Stimulated activated naive CD8-positive, alpha-beta T cell treated with anti-CD3 and anti-CD28 coated beads, Interleukin-15, amount 100 ng/mL, for 72 hours (primary cell): Measurements from ENCODE around the gene HS6ST3.
A peak's percentile ranks its signal among the peaks of the same experiment; 100 is the strongest.
"Not testable (repeated sequence)": the region's sequence is repeated elsewhere in the genome, so short reads cannot be mapped to it uniquely, and the experiment has no call there.

Source experiments
- ATAC-seq: fragments of 150-1000 bp; cut with Tn5 transposase; 2 replicates; pipeline ENCODE4 v1.10.0; 2021; ENCODE audit warnings: mild to moderate bottlenecking, moderate library complexity
- DNase-seq, 2 donors: peaks; one replicate each; pipeline ENCODE4 v3.0.0; 2021 to 2022
- H3K27ac Mint-ChIP-seq, 2 donors: one replicate each; pipeline ENCODE4 v1.8.0; 2022; ENCODE audit warnings: mild to moderate bottlenecking in 2 of 2, mixed read lengths in 2 of 2, moderate library complexity in 2 of 2
- H3K27me3 Mint-ChIP-seq: one replicate; pipeline ENCODE4 v1.8.0; 2022; ENCODE audit warnings: mixed read lengths
- H3K4me1 Mint-ChIP-seq: one replicate; pipeline ENCODE4 v1.8.0; 2022; ENCODE audit warnings: mild to moderate bottlenecking, mixed read lengths
- H3K4me3 Mint-ChIP-seq, 2 donors: one replicate each; pipeline ENCODE4 v1.8.0; 2022; ENCODE audit warnings: mild to moderate bottlenecking in 2 of 2, mixed read lengths in 2 of 2, moderate library complexity in 1 of 2
- H3K9me3 Mint-ChIP-seq, 2 donors: one replicate each; pipeline ENCODE4 v1.8.0; 2022; ENCODE audit warnings: mixed read lengths in 2 of 2

The HS6ST3 gene

GRCh38 chr13:96741779-96742178, 651.9 kb downstream of the HS6ST3 start:
- ATAC-seq (no peak), DNase-seq (no peak)
- Mint-ChIP-seq H3K9me3 (peaks cover 13 to 16% of the 10 kb centered on the region in 2 donors), H3K27me3 (no peaks in the 10 kb centered on the region), H3K4me3 (no peak overlapping the region), H3K4me1 (no peaks in the 10 kb centered on the region), H3K27ac (no peak overlapping the region)

- DNase-seq = no peak
- peaks cover 13 to 16% of the 10 kb centered on the region in 2 donors for H3K9me3 Mint-ChIP-seq
- no peak overlapping the region for H3K27ac Mint-ChIP-seq
- H3K4me3 Mint-ChIP-seq = no peak overlapping the region
- no peaks in the 10 kb centered on the region for H3K4me1 Mint-ChIP-seq
- ATAC-seq = no peak
- no peaks in the 10 kb centered on the region for H3K27me3 Mint-ChIP-seq
Observed at GRCh38 chr13:96743296-96744089, 653.6 kb downstream of the HS6ST3 start.

GRCh38 chr13:96744367-96745331, 654.7 kb downstream of the HS6ST3 start:
- no peak for DNase-seq
- H3K27me3 Mint-ChIP-seq = no peaks in the 10 kb centered on the region
- ATAC-seq = no peak
- H3K27ac Mint-ChIP-seq = no peak overlapping the region
- H3K9me3 Mint-ChIP-seq = peaks cover 8 to 11% of the 10 kb centered on the region in 2 donors
- no peak overlapping the region for H3K4me3 Mint-ChIP-seq
- no peaks in the 10 kb centered on the region for H3K4me1 Mint-ChIP-seq

- no peak overlapping the region for H3K27ac Mint-ChIP-seq
Observed at GRCh38 chr13:96746886-96747285, 657.0 kb downstream of the HS6ST3 start.

GRCh38 chr13:96749825-96750224, 659.9 kb downstream of the HS6ST3 start:
- DNase-seq (no peak), ATAC-seq (no peak)
- H3K27ac Mint-ChIP-seq = no peak overlapping the region
- H3K9me3 Mint-ChIP-seq = peaks cover 0 to 4% of the 10 kb centered on the region in 2 donors
- no peaks in the 10 kb centered on the region for H3K4me1 Mint-ChIP-seq
- no peak overlapping the region for H3K4me3 Mint-ChIP-seq
- H3K27me3 Mint-ChIP-seq = no peaks in the 10 kb centered on the region

More at GRCh38 chr13:96746886-96747285, 657.0 kb downstream of the HS6ST3 start:
- Mint-ChIP-seq H3K9me3 (peaks cover 4 to 7% of the 10 kb centered on the region in 2 donors), H3K4me3 (no peak overlapping the region), H3K4me1 (no peaks in the 10 kb centered on the region), H3K27me3 (no peaks in the 10 kb centered on the region)
- DNase-seq = no peak
- no peak for ATAC-seq

- H3K4me3 Mint-ChIP-seq = no peak overlapping the region
- no peak overlapping the region for H3K27ac Mint-ChIP-seq
- DNase-seq = no peak
Observed at GRCh38 chr13:96751089-96751488, 661.2 kb downstream of the HS6ST3 start.

GRCh38 chr13:96762876-96763275, 673.0 kb downstream of the HS6ST3 start:
- no peak overlapping the region for H3K27ac Mint-ChIP-seq

More at GRCh38 chr13:96751089-96751488, 661.2 kb downstream of the HS6ST3 start:
- Mint-ChIP-seq H3K9me3 (peaks cover 0 to 4% of the 10 kb centered on the region in 2 donors), H3K27me3 (no peaks in the 10 kb centered on the region), H3K4me1 (no peaks in the 10 kb centered on the region)
- no peak for ATAC-seq

GRCh38 chr13:96766306-96766705, 676.4 kb downstream of the HS6ST3 start:
- DNase-seq (no peak), ATAC-seq (no peak)
- Mint-ChIP-seq H3K27me3 (no peaks in the 10 kb centered on the region), H3K4me3 (no peak overlapping the region), H3K27ac (no peak overlapping the region), H3K9me3 (no peaks in the 10 kb centered on the region), H3K4me1 (no peaks in the 10 kb centered on the region)

More at GRCh38 chr13:96762876-96763275, 673.0 kb downstream of the HS6ST3 start:
- no peaks in the 10 kb centered on the region for H3K4me1 Mint-ChIP-seq
- H3K27me3 Mint-ChIP-seq = no peaks in the 10 kb centered on the region
- no peak for DNase-seq
- no peak for ATAC-seq
- H3K4me3 Mint-ChIP-seq = no peak overlapping the region
- H3K9me3 Mint-ChIP-seq = no peaks in the 10 kb centered on the region

GRCh38 chr13:96768524-96768923, 678.6 kb downstream of the HS6ST3 start:
- ATAC-seq (no peak), DNase-seq (no peak)
- H3K9me3 Mint-ChIP-seq = no peaks in the 10 kb centered on the region
- H3K27ac Mint-ChIP-seq = no peak overlapping the region
- no peak overlapping the region for H3K4me3 Mint-ChIP-seq
- no peaks in the 10 kb centered on the region for H3K4me1 Mint-ChIP-seq
- H3K27me3 Mint-ChIP-seq = no peaks in the 10 kb centered on the region

- DNase-seq = no peak
- H3K9me3 Mint-ChIP-seq = peaks cover 0 to 4% of the 10 kb centered on the region in 2 donors
- H3K4me3 Mint-ChIP-seq = no peak overlapping the region
- no peak for ATAC-seq
- H3K27me3 Mint-ChIP-seq = no peaks in the 10 kb centered on the region
- H3K4me1 Mint-ChIP-seq = no peaks in the 10 kb centered on the region
- H3K27ac Mint-ChIP-seq = no peak overlapping the region
Observed at GRCh38 chr13:96769874-96770273, 680.0 kb downstream of the HS6ST3 start.

GRCh38 chr13:96771486-96772367, 681.8 kb downstream of the HS6ST3 start:
- no peak overlapping the region for H3K4me3 Mint-ChIP-seq
- H3K4me1 Mint-ChIP-seq = no peaks in the 10 kb centered on the region
- no peaks in the 10 kb centered on the region for H3K27me3 Mint-ChIP-seq
- ATAC-seq = no peak
- H3K27ac Mint-ChIP-seq = peak overlapping the region; percentile 69 to 83
- H3K9me3 Mint-ChIP-seq = peaks cover 0 to 4% of the 10 kb centered on the region in 2 donors
- no peak for DNase-seq

GRCh38 chr13:96772426-96772825, 682.5 kb downstream of the HS6ST3 start:
- Mint-ChIP-seq H3K4me1 (no peaks in the 10 kb centered on the region), H3K27ac (no peak overlapping the region), H3K9me3 (peaks cover 0 to 9% of the 10 kb centered on the region in 2 donors), H3K4me3 (no peak overlapping the region), H3K27me3 (no peaks in the 10 kb centered on the region)
- no peak for DNase-seq
- no peak for ATAC-seq

GRCh38 chr13:96778302-96778701, 688.4 kb downstream of the HS6ST3 start:
- ATAC-seq, DNase-seq, H3K27ac Mint-ChIP-seq, H3K4me3 Mint-ChIP-seq, H3K27me3 Mint-ChIP-seq, H3K4me1 Mint-ChIP-seq: not testable (repeated sequence)
- peaks cover 17 to 30% of the 10 kb centered on the region in 2 donors for H3K9me3 Mint-ChIP-seq

- no peak overlapping the region for H3K27ac Mint-ChIP-seq
- H3K9me3 Mint-ChIP-seq = peaks cover 17 to 26% of the 10 kb centered on the region in 2 donors
- no peak for ATAC-seq
- no peak overlapping the region for H3K4me3 Mint-ChIP-seq
- no peak for DNase-seq
- H3K4me1 Mint-ChIP-seq = no peaks in the 10 kb centered on the region
- H3K27me3 Mint-ChIP-seq = no peaks in the 10 kb centered on the region
Observed at GRCh38 chr13:96779691-96780090, 689.8 kb downstream of the HS6ST3 start.

GRCh38 chr13:96780105-96780504, 690.2 kb downstream of the HS6ST3 start:
- H3K27ac Mint-ChIP-seq = no peak overlapping the region
- H3K4me3 Mint-ChIP-seq = no peak overlapping the region
- ATAC-seq = no peak
- H3K27me3 Mint-ChIP-seq = no peaks in the 10 kb centered on the region
- H3K9me3 Mint-ChIP-seq = peaks cover 18 to 26% of the 10 kb centered on the region in 2 donors
- H3K4me1 Mint-ChIP-seq = no peaks in the 10 kb centered on the region
- no peak for DNase-seq
